ENCODE results near the gene ZBTB20.

The ZBTB20 gene

DNA sequence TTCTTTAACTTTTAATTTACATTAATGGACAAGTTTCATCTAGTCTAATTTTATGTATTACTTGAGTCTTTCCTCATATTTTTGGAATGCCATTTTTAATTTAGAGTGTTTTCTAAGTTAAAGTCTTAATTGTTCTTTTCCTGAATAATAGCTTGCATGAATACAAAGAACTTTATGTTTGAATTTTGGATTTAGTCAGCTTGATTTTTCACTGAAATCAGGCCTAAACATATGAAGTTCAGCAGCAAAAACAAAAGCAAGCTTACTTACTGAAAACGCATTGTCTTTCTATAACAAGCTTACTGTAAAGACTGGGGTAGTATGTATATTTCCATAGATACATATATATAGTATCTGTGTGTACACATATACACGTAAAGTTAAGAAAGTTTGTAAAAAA is 126.0 kb downstream of the ZBTB20 start:
- no peak for DNase-seq (ENCODE audit: low spot score)

DNA sequence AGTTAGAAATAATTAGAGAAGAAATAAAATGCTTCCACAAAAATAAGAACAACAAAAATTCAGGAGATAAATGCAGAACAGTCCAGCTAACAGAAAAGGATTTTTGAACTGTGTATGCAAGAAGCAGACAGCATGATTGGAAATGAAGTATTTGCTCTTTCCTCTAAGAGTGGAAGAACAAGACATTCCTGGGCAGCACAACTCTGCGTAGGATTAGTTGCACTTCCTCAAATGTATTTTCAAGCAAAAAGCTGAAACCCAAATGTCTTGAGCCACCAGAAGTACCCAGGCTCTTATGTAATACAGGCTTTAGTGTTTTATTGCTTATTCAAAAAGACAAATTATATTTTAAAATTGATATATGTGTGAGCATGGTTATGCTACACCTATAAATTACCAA is 127.2 kb downstream of the ZBTB20 start:
- no peak for DNase-seq (ENCODE audit: low spot score)

DNA sequence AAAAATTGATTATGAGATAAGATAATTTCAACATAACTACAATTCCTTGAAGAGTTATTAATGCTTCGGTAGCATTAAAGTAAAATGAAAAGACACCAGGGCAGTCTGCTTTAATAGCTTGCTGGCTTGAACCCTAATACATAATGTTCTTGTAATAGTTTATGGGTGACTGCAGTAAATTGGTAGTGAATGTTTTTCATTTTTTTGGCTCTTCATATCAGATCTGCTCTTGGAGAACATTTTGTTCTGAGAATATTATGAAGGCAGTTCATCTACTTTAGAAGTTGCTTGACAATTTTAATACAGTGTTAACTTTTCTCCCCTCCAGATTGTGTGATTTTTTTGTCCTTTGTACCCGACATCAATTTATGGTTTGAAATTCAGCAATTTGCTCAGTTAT is 128.4 kb downstream of the ZBTB20 start:
- DNase-seq (ENCODE audit: low spot score): no peak

DNA sequence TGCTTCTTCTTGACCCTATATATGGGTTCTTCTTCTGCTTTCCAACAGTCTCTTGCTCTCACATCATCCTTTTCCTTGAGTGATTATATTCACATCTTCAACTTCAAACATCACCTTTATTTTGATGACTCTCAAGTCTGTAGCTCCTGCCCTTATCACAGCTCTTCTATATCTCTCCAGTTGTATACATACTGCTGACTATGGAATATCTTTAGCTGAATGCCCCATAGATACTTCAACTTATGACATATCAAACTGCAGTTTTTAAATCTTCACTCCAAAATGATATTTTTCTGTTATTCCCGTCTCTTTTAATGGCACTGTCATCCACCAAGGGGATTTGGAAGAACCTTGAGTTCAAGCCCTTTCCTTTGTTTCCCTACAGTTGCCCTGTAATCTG is 139.1 kb downstream of the ZBTB20 start:
- DNase-seq (ENCODE audit: low spot score): no peak

DNA sequence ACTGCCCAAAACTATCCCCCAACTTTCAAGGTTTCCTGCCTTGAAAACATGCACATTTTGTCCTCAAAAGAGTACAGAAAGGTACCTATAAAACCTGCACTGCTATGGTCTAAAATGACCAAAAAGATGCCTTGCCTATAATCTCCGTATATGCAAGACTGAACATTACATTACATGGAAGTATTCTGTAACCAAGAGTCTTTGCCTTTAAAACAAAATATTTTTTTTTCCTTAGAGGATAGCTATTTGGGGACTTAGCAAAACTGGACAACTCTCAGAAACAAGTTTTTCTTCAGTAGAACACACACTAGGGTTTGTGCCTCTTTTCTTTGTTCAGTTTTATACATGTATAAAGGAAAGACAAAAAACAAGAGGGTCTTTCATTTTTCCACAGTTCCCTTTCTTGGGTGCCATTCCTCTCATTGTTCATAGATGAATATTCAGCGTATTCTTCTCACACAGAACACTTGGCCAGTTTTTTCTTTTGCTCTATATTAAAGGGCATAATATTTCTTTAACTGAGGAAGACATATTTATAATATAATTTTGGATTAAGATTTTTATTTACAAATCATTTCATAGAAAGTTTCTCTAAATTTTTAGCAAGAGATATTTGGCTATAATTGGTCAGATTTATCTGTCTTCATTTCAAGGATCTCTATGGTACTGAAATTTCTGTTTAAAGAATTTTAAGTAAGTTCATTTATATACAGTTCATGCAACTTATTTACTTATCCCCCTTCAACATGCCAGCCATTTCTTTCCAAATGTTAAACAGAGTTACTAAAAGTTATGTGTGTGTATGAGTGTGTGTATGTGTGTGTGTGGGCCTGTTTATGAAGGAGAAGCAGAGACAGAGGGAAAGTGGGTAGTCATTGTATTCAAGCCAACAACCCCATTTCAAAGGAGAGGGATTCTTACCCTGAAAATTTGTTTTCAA is 142.6 kb downstream of the ZBTB20 start:
- no peak for DNase-seq (ENCODE audit: low spot score)

DNA sequence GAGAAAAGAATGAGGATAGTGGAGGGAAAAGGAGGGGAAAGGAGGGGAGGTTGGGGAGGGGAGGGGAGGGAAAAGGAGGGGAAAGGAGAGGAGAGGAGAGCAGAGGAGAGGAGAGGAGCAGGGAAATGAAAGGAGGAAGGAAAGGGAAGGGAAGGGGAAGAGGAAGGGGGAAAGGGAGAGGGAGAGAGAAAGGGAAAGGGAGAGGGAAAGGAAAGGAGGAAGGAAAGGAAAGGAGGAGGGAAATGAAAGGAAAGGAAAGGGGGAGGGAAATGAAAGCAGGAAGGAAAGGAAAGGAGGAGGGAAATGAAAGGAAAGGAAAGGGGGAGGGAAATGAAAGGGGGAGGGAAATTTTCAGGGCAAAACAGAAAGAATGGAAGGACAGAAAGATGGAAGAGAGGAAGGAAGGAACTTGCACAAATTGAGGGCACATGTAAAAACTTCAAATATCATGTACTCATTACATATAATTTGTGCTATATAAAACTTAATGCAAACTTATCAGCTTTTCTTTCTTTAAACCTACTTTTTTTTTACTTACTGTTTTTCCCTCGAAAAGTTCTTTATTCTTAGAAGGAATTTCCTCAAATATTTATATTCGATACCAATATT is 148.0 kb downstream of the ZBTB20 start:
- no peak for DNase-seq (ENCODE audit: low spot score)

DNA sequence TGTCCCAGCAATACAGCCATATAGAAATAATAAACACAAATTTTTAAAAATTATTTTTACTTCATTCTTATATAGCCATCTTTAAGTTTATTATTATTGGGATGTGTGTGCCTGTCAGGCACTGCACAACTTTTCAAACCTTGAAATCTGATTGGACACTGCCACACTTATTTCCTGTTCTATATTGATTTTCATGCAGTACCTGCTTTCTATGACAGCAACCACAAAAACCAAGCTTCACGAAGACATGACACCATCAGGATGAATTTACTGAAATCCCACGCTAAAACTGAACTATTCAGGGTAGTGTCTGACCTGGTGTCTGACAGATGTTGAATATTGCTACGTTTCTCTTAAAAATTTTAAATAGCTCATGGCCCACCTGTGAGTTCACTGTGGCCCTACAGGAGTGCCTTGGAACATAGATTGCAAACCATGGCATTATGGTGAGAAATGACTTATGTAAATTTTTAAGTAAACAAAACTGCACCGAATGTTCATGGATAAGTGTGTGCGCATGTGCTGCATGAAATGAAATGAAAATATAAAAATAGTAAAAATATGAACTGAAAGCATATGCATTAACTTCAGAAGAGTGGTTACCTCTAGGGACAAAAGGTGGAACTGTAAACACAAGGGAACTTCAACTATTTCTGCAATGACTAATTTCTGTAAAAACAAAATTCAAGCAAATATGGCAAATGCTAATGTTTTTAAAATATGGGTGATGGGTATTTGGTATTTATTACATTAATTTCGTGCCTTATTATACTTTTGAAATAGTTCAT is 152.3 kb downstream of the ZBTB20 start:
- no peak for DNase-seq (ENCODE audit: low spot score)

DNA sequence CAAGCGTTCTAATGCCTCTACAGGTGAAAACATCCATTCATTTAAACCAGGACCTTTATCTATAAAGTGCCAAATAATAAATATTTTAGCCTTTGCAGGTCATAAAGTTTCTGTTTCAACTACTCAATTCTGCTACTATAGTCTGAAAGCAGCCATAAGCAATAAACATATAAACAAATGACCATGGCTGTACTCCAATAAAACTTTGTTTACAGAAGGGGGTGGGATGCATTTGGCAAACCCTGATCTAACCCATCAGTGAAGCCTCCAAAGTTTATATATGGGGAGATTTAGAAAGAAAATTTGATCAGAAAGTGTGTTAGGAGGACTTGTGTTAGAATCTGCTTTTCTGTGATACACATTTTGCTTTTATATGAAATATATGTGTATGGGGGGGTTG is 161.3 kb downstream of the ZBTB20 start:
- DNase-seq (ENCODE audit: low spot score): no peak

DNA sequence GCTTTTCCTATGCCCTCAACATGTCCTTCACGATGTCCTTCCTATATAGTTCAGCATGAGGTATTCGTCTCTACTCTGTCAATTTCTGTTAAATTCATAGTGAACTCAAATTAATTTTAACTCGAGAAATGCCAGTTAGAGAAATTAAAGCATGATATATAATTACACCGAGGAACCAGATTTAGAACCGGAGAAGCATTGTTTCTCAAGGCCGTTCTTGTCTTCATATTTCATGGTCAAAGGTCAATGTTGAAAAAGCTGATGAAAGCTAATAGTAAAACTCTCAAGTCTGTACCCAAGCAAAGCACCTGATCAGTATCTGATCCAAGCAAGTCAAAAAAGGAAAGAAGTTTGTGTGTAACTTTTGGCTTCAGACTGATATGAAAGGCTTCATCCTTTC is 163.8 kb downstream of the ZBTB20 start:
- no peak for DNase-seq (ENCODE audit: low spot score)

DNA sequence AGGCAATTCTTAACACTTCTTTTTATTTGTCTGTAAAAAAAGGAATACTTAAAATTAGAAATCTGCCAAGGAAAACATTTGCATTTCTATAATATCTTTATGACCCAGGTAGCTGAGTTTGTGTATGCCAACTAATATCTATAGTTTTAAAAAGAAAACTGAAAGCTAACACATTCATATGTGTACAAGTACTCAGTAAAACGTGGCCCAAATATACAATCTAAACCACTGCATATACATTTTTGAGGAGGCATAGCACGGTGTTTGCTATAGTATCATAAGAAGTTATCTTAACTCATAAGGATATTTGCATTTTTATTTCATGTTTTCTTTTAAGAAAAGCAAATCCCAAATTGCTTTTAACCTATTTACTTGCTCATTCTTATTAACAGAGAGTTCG is 172.7 kb downstream of the ZBTB20 start:
- no peak for DNase-seq (ENCODE audit: low spot score)

DNA sequence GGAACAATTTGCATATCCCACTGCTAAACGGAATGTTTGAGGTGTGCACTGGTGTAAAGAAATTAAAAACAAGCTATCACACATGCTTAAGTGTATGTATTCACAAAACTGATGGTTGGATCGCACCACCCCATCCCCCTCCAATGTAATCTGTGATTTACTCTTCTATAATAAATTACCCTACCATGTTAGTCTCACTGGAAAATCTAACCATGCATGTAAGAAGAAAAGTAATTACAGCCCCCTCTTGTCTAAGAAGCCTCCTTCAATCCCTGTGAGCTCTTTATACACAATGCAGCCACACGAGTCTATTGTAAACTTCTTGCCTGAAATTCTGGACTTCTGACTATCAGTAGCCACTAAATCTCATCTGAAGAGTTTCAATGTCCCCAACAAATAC is 173.6 kb downstream of the ZBTB20 start:
- no peak for DNase-seq (ENCODE audit: low spot score)

DNA sequence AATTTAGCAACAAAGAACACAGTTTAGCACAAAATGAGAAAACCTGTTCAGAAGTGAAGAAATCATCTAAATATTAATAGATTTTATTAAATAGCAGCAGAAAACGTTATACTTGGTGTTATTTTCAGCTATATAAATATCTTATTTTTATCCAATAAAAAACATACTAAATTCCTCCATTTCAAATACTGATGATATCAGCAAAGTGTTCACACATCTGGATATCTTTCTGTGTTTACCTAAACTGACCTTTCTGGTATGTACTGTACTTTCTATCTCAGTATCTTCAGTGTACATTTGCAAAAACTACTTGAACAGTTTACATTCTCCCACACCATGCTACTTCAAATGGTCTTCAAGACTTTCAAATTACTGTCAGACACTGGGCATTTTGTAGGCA is 179.9 kb downstream of the ZBTB20 start:
- DNase-seq (ENCODE audit: low spot score): no peak

DNA sequence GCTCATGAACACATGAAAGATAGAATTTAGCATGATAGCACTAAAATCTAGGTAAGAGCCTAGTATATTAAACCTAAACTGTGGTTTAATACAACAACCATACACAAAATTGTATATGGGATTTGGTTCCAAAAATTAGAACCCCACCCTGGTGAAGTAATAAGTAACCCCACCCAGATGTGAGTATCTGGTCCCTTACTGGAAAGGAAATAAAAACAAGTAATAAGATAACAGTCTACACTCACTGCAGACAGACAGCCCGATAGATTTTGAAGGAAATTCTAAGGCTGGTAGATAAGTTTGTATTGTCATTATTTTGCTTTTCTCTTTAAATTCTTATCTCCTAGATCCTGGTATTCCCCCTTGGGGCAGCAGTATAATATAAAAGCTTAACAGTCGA is 184.9 kb downstream of the ZBTB20 start:
- DNase-seq (ENCODE audit: low spot score): no peak

DNA sequence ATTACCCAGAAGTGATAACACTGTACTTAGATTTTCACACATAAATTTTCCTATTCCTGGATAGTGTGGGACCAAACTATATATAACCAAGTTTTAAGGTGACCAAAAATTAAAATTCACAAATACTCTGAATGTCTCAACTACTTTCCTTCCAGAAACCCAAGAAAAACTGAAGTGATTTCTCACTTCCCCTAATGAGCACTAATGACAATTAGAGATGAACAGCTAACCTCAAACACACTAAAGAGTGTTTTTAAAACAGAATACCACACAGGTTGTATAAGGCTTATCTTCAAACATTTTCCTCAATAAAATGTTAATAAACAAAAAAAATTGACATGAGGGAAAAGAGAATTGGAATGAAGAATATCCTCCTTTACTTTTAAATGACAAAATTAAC is 188.2 kb downstream of the ZBTB20 start:
- DNase-seq (ENCODE audit: low spot score): no peak

DNA sequence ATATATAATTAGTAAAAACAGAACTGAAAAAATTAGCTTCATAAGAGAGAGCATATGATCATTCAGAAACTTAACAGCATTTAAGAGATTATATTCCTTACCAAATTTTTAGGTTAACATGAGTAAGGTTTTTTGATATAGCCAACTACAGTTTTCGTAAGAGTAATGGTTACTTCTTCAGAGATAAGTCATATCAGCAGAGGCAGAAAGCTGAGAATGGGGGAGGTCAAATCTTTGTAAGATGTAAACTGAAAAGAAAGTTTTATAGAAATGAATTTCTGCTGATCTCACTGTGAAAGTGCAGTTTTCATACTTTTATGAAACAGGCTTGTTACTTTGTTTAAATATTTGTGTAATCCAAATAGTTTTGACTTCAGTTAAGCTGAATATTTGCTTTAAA is 193.3 kb downstream of the ZBTB20 start:
- DNase-seq (ENCODE audit: low spot score): no peak

DNA sequence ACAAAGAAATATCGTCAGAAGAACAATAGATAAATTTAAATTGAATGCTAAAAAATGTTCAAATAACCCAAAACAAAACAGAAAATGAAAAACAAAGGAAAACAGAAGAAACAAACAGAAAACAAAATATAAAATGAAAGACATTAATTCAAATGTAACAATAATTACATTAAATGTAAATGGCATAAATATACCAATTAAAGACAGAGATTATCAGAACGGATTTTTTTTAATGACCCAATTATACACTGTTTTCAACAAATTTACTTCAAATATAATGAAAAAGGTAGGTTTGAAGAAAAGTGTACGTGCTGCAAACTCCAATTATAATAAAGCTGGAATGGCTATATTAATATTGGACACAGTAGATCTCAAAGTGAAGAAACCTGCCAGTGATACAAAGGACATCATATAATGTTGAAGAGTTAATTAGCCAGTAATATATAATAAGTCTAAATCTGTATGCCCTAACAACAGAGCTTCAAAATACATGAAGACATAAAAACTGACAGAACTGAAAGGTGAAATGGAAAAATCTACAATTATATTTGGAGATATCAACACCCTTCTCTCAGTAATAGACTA is 193.8 kb downstream of the ZBTB20 start:
- DNase-seq (ENCODE audit: low spot score): no peak

DNA sequence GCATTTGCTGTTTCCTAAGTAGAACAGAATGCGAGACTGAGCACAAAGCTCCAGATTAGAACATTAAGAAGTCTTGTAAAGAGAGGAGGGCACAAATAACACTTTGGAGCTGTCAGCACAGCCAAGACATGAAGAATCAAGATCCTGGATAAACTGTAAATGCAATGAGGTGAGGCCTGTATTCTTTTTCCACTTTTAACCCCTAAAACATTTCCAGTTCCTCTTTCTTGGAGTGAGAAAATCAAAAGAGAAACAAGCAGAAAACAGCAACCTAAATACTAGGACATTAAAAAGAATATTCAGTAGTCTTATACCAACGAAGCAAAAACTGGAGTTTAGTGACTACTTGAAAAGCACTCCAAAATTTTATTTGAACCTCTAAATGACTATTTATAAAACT is 204.3 kb downstream of the ZBTB20 start:
- DNase-seq (ENCODE audit: low spot score): no peak

DNA sequence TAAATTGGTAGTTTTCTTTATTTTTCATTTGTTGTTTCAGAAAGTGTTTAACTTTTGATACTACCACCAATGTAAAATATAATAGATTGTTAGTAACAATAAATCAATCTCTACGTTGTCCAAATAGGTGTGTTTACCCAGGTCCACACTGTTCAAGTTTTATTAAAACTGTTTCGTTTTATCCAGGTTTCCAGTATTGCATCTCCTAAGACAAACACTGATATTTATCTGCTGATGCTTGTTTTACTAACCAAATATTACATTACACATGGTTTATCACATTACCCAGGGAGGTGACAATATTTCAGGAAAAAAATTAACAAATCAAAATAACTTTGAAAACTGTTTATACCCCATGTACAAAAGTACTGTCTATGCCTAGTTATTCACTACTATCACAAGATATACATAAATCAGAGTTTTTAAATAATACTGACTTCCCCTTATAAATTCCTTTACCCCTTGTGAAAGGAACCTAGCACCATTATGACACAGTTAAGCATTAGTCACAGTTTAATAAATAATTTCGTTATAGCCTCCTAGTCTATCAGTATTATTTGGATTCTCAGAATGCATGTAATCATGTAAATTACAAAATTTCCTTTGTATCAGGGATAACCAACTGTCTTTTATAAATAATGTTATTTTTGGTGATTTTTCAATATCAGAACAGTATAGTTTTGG is 205.3 kb downstream of the ZBTB20 start:
- DNase-seq (ENCODE audit: low spot score): no peak

DNA sequence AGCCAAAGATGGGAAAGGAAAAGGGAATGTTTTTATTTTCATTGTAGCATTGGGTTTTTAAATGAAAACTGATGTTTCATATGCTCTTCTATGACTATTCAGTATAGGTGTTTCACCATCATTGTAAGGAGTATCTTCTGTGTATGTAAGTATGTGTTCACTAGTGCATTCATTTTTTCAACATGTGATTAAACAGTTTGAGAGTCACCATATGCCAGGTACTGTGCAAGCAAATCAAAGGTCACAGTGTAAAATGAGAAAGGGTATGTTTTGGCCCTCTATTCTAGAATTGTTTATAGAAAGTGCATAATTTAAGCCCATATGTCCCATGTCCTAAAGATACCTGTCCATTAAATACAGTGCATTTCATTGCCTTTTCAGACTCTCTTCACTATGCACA is 207.2 kb downstream of the ZBTB20 start:
- no peak for DNase-seq (ENCODE audit: low spot score)

DNA sequence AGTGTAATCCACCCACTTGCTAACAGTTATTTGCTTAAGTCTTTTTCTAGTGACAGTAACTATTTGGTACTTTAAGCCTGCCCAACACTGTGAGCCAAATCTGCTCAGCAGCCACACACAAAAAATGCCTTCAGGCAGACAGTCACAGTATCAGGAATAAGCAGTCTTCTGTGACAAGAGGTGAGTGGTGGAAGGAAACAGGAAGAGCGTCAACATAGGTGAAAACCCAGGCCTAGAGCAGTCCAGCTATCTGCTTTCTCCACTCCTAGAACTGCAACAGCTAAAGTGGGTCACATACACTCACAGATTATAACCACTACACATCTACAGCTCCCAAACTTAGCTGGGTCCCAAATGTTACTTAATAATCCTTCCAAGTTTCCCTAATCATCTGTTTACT is 213.7 kb downstream of the ZBTB20 start:
- no peak for DNase-seq (ENCODE audit: low spot score)

DNA sequence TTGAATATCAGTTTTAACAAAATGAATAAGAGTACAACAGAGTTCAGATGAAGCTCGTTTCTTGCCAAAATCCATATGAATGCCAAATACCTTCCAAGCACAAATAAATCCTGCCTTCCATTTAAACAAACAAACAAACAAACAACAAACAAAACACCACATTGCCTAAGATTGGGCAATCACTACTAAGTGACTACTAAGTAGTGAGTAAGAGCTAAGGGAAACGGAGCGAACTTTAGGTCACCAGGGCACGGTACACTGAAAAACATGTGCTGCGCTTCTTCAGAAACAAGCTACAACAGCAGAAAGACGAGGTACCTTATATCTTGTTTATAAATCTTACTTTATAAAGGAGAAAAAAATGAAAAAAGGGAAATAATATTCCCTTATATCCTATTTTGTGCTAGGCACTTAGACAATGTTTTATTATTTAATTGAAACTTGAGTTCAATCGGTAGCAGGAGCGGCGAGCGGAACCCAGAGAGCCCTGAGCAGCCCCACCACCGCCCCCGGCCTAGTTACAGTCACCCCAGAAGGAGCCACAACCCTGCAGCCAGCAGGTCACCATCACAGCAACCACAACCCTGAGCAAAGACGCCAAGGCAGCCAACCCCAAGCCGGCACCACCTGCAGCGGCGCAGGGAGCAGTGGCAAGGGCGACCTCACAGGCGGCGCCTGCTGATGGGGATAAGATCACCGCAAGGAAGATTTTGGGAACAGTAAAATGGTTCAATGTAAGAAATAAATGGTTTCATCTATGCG is 216.9 kb downstream of the ZBTB20 start:
- DNase-seq (ENCODE audit: low spot score): no peak
